Stimulated activated CD8-positive, alpha-beta memory T cell treated with anti-CD3 and anti-CD28 coated beads, Interleukin-4, amount 100 ng/mL, for 4 hours (primary cell): ENCODE measurements around the gene CRYBA2.

Experiments used
- DNase-seq, 2 donors: peaks; one replicate each; pipeline ENCODE4 v3.0.0-alpha.2; 2020; ENCODE audit warnings: low read depth in 2 of 2, low spot score in 1 of 2

The CRYBA2 gene

GRCh38 chr2:218999021-218999880 is 6.0 kb upstream of the CRYBA2 start:
- DNase-seq: no peak

- no peak for DNase-seq
Observed at GRCh38 chr2:218998414-218999002, 5.3 kb upstream of the CRYBA2 start.

GRCh38 chr2:218997731-218998130 is 4.5 kb upstream of the CRYBA2 start:
- no peak for DNase-seq

GRCh38 chr2:218996937-218997336 is 3.7 kb upstream of the CRYBA2 start:
- no peak for DNase-seq

- peak; percentile 40 to 58 for DNase-seq
Observed at GRCh38 chr2:218995972-218996711, 2.9 kb upstream of the CRYBA2 start.

GRCh38 chr2:218995561-218995960 is 2.3 kb upstream of the CRYBA2 start:
- DNase-seq: no peak

GRCh38 chr2:218992703-218993344 is 398 bp downstream of the CRYBA2 start:
- DNase-seq: no peak

- DNase-seq: no peak
Observed at GRCh38 chr2:218992196-218992595, 1.0 kb downstream of the CRYBA2 start.

- DNase-seq: no peak
Observed at GRCh38 chr2:218991674-218992168, 1.5 kb downstream of the CRYBA2 start.

GRCh38 chr2:218990612-218991011 is 2.6 kb downstream of the CRYBA2 start:
- DNase-seq: no peak

GRCh38 chr2:218990052-218990451 is 3.2 kb downstream of the CRYBA2 start:
- DNase-seq: no peak

- DNase-seq: no peak
Observed at GRCh38 chr2:218988650-218989049, 4.6 kb downstream of the CRYBA2 start.

- DNase-seq: no peak
Observed at GRCh38 chr2:218988164-218988563, 5.1 kb downstream of the CRYBA2 start.

- DNase-seq: no peak
Observed at GRCh38 chr2:218986148-218986761, 7.0 kb downstream of the CRYBA2 start.

- no peak for DNase-seq
Observed at GRCh38 chr2:218985325-218986091, 7.7 kb downstream of the CRYBA2 start.

- no peak for DNase-seq
Observed at GRCh38 chr2:218985021-218985324, 8.2 kb downstream of the CRYBA2 start, which contains the start of gene FEV. Gene FEV, minus strand, starts transcription at chr2:218985184. Its CDS starts 109 bp downstream, at chr2:218985075.

- DNase-seq: no peak
Observed at GRCh38 chr2:218984239-218985020, 8.8 kb downstream of the CRYBA2 start.

GRCh38 chr2:218983934-218984238 is 9.3 kb downstream of the CRYBA2 start:
- DNase-seq: no peak

- no peak for DNase-seq
Observed at GRCh38 chr2:218983263-218983933, 9.8 kb downstream of the CRYBA2 start.
